Activated naive CD8-positive, alpha-beta T cell treated with anti-CD3 and anti-CD28 coated beads, Interleukin-2, amount 10 ng/mL, durations not matched to agents 7 days and 5 days (primary cell): Measurements from ENCODE around the gene LPXN. TPM values are rescaled to one million over a fixed set of nuclear protein-coding genes. Genes with fewer than 3 reads are reported as not detected.

Experiments used
- ATAC-seq: fragments of 150-1000 bp; cut with Tn5 transposase; one replicate; pipeline ENCODE4 v1.10.0; 2021; ENCODE audit warnings: low read depth, moderate library complexity
- POLR2A ChIA-PET: fragments of 350-600 bp; sonication (Branson Sonifier 250); formaldehyde crosslinking; loops from one replicate; lab custom pipeline; 2021; ENCODE audit warnings: antibody characterized with exemption; lab: Charles Lee
- DNase-seq: peaks from one replicate; pipeline ENCODE4 v3.0.0; 2021
- H3K27ac Mint-ChIP-seq: one replicate; pipeline ENCODE4 v1.8.0; 2022; ENCODE audit warnings: mild to moderate bottlenecking, mixed read lengths
- H3K27me3 Mint-ChIP-seq: one replicate; pipeline ENCODE4 v1.8.0; 2022; ENCODE audit warnings: mild to moderate bottlenecking, moderate library complexity, mixed read lengths
- H3K36me3 Mint-ChIP-seq: one replicate; pipeline ENCODE4 v1.8.0; 2021; ENCODE audit warnings: mild to moderate bottlenecking, mixed read lengths
- H3K4me1 Mint-ChIP-seq: one replicate; pipeline ENCODE4 v1.8.0; 2021; ENCODE audit warnings: mixed read lengths
- H3K4me3 Mint-ChIP-seq: one replicate; pipeline ENCODE4 v1.8.0; 2022; ENCODE audit warnings: mild to moderate bottlenecking, moderate library complexity, mixed read lengths
- H3K9me3 Mint-ChIP-seq: one replicate; pipeline ENCODE4 v1.8.0; 2021; ENCODE audit warnings: mixed read lengths
- total RNA-seq, 2 experiments: library from RNA; stranded (reverse); gene quantifications; one replicate each; pipeline ENCODE4 v1.2.3, GENCODE V29; 2021

The LPXN gene
- total RNA-seq, 2 experiments from 2014 or later: 145 to 159 TPM

- peaks cover 47% of the 10 kb centered on the region for H3K4me1 Mint-ChIP-seq
- DNase-seq (no peak), ATAC-seq (no peak)
- no peak overlapping the region for H3K4me3 Mint-ChIP-seq
- peaks cover 26% of the 10 kb centered on the region for H3K36me3 Mint-ChIP-seq
- no peaks in the 10 kb centered on the region for H3K27me3 Mint-ChIP-seq
- POLR2A ChIA-PET: interaction anchor here (0.7 to 0.9 kb wide), 2 partner anchors 41 to 632 kb away, joined by 3 read pairs; no protein-coding TSS in a partner anchor
- peak overlapping the region; percentile 4 for H3K27ac Mint-ChIP-seq
- H3K9me3 Mint-ChIP-seq: peaks cover 1% of the 10 kb centered on the region
Measured at GRCh38 chr11:58526721-58527120, 48.9 kb downstream of the LPXN start.

DNA sequence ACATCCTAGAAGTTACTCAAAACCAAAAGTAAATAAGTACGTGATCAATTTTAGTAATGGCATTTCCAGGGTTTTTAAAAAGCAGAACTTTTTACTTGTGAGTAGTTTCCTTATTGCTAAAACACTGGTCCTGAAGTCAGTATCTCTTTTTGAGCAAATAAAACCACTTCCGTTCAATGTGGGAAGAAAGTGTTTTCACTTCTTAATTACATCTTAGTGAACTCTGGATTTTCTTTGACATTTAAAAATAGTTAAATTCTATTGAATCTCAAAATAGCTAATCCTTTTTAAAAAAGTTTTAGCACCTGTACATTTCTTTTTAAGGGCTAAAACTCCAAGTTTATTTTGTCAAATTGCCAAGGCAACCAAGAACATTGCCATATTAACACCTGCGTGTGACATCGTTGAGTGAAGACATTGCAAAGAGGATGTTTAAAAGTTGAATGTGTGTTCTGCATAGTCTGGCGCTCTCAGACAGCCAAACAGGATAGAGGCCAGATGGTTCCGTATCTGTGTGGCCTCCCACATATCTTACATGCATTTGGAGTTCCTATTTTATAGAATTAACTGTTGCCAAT is 50.5 kb downstream of the LPXN start:
- H3K27me3 Mint-ChIP-seq: no peaks in the 10 kb centered on the region
- H3K4me1 Mint-ChIP-seq: peaks cover 37% of the 10 kb centered on the region
- peak; percentile 88 for ATAC-seq
- H3K36me3 Mint-ChIP-seq: peaks cover 20% of the 10 kb centered on the region
- DNase-seq: no peak
- H3K9me3 Mint-ChIP-seq: no peaks in the 10 kb centered on the region
- H3K27ac Mint-ChIP-seq: peak overlapping the region; percentile 82
- peak overlapping the region; percentile 37 for H3K4me3 Mint-ChIP-seq
- POLR2A ChIA-PET: interaction anchor here (1.2 kb wide), 1 partner anchor 53 kb away, joined by 3 read pairs; no protein-coding TSS in a partner anchor

- H3K27me3 Mint-ChIP-seq: no peaks in the 10 kb centered on the region
- H3K27ac Mint-ChIP-seq: peak overlapping the region; percentile 82
- peak overlapping the region; percentile 37 for H3K4me3 Mint-ChIP-seq
- DNase-seq: peak; percentile 41
- no peaks in the 10 kb centered on the region for H3K9me3 Mint-ChIP-seq
- peak; percentile 48 for ATAC-seq
- POLR2A ChIA-PET: interaction anchor here (1.0 kb wide), 1 partner anchor 783 kb away, joined by 3 read pairs; the partner anchor contains the start of gene SELENOH
- H3K4me1 Mint-ChIP-seq: peaks cover 33% of the 10 kb centered on the region
- H3K36me3 Mint-ChIP-seq: peaks cover 20% of the 10 kb centered on the region
Measured at GRCh38 chr11:58524232-58525036, 51.2 kb downstream of the LPXN start.

- POLR2A ChIA-PET: no interaction called here
- ATAC-seq (peak; percentile 47), DNase-seq (no peak)
- no peaks in the 10 kb centered on the region for H3K27me3 Mint-ChIP-seq
- H3K4me3 Mint-ChIP-seq: no peak overlapping the region
- H3K36me3 Mint-ChIP-seq: peaks cover 8% of the 10 kb centered on the region
- H3K4me1 Mint-ChIP-seq: peaks cover 3% of the 10 kb centered on the region
- no peaks in the 10 kb centered on the region for H3K9me3 Mint-ChIP-seq
- no peak overlapping the region for H3K27ac Mint-ChIP-seq
Measured at GRCh38 chr11:58513747-58514367, 61.8 kb downstream of the LPXN start.

- Mint-ChIP-seq H3K36me3 (peaks cover 14% of the 10 kb centered on the region), H3K4me1 (peaks cover 3% of the 10 kb centered on the region), H3K9me3 (no peaks in the 10 kb centered on the region), H3K27me3 (no peaks in the 10 kb centered on the region), H3K4me3 (no peak overlapping the region), H3K27ac (no peak overlapping the region)
- POLR2A ChIA-PET: no interaction called here
- DNase-seq (no peak), ATAC-seq (no peak)
Measured at GRCh38 chr11:58511636-58512035, 64.0 kb downstream of the LPXN start.

DNA sequence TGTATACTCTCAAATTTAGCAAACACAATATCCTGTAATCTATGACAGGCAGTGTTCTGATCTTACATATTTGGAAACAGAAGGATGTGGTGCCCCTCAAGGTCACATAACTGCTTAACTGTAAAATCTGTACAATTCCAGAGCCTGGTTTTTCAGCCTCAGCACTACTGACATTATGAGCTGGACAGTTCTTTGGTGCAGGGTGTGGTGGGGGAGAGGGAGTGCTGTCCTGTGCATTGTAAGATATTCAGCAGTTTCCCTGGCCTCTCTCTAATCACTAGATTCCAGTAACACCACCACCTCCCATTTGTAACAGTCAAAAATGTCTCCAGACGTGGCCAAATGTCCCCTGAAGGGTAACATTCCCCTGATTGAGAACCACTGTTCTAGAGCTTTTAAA is 65.9 kb downstream of the LPXN start:
- POLR2A ChIA-PET: no interaction called here
- no peak overlapping the region for H3K27ac Mint-ChIP-seq
- H3K9me3 Mint-ChIP-seq: no peaks in the 10 kb centered on the region
- no peak for DNase-seq
- no peak overlapping the region for H3K4me3 Mint-ChIP-seq
- ATAC-seq: no peak
- H3K27me3 Mint-ChIP-seq: no peaks in the 10 kb centered on the region
- H3K4me1 Mint-ChIP-seq: peaks cover 3% of the 10 kb centered on the region
- peaks cover 16% of the 10 kb centered on the region for H3K36me3 Mint-ChIP-seq

DNA sequence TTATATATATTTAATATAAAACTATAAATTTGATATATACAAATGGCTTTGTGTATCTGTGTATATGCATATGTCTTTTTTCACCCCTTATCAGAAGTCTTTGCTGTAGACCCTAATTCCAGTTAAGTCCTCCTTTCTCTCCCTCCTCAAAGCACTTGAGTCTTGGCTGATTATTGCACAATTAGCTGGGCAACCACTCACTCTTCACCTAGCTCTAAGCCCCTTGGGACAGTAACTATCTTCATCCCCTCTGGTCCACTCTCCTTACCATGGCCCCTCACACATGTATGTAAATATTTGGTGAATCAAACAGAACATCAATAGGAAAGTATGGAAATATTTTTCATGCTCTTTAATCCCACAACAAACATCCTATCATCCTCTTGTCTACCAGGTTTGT is 66.8 kb downstream of the LPXN start:
- no peaks in the 10 kb centered on the region for H3K27me3 Mint-ChIP-seq
- H3K4me3 Mint-ChIP-seq: no peak overlapping the region
- H3K9me3 Mint-ChIP-seq: no peaks in the 10 kb centered on the region
- peaks cover under 1% of the 10 kb centered on the region for H3K4me1 Mint-ChIP-seq
- ATAC-seq (no peak), DNase-seq (no peak)
- H3K36me3 Mint-ChIP-seq: peaks cover 20% of the 10 kb centered on the region
- H3K27ac Mint-ChIP-seq: no peak overlapping the region
- POLR2A ChIA-PET: no interaction called here

DNA sequence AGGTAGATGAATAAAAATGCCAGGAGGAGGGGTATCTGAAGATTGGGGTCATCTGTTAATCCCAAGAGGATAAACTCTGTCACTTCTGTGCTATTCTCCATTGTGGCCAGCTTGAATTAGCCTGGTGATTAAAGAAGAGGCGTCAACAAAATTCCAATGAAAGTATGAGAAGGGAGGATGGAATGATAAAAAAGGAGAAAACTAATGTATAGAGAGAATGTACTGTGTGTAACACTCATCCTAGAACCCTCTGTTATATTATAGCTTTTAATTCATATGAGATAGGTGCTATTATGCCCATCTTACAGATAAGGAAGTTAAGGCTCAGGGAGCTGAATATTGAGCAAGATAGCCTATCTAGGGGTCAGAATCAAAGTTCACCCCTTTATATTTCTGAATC is 67.7 kb downstream of the LPXN start, which contains the start of gene OR5B21:
Gene OR5B21 (minus strand): TSS at position 101 of the 400 bp plus-strand sequence. CDS start 0 bp downstream, at position 101.
- H3K4me3 Mint-ChIP-seq: no peak within 1 kb of the TSS
- POLR2A ChIA-PET: no interaction called here
- H3K4me1 Mint-ChIP-seq: no peaks in the 10 kb centered on the region
- H3K27me3 Mint-ChIP-seq: no peaks in the 10 kb centered on the region
- H3K9me3 Mint-ChIP-seq: no peaks in the 10 kb centered on the region
- H3K27ac Mint-ChIP-seq: no peak within 1 kb of the TSS
- H3K36me3 Mint-ChIP-seq: peaks cover 24% of the 10 kb centered on the region
- no peak for DNase-seq
- ATAC-seq: no peak

DNA sequence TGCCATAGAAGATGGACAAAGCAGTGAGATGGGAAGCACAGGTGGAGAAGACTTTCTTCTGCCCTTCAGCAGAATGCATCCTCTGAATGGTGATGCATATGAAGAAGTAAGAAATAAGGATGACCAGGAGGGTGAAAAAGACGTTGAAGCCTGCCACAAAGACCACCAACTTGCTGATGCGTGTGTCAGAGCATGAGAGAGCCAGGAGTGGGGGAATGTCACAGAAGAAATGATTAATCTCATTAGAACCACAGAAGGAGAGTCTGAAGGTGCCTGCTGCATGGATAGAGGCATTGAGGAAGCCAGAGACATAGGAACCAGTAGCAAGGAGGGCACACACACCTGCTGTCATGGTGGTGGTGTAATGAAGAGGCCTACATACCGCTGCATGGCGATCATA is 68.3 kb downstream of the LPXN start:
- DNase-seq: no peak
- no peak for ATAC-seq
- H3K27ac Mint-ChIP-seq: no peak overlapping the region
- no peaks in the 10 kb centered on the region for H3K4me1 Mint-ChIP-seq
- POLR2A ChIA-PET: no interaction called here
- no peaks in the 10 kb centered on the region for H3K9me3 Mint-ChIP-seq
- peaks cover 24% of the 10 kb centered on the region for H3K36me3 Mint-ChIP-seq
- no peaks in the 10 kb centered on the region for H3K27me3 Mint-ChIP-seq
- H3K4me3 Mint-ChIP-seq: no peak overlapping the region

- H3K27me3 Mint-ChIP-seq: no peaks in the 10 kb centered on the region
- no peaks in the 10 kb centered on the region for H3K4me1 Mint-ChIP-seq
- H3K4me3 Mint-ChIP-seq: no peak overlapping the region
- H3K36me3 Mint-ChIP-seq: peaks cover 24% of the 10 kb centered on the region
- no peak overlapping the region for H3K27ac Mint-ChIP-seq
- ATAC-seq: no peak
- no peak for DNase-seq
- no peaks in the 10 kb centered on the region for H3K9me3 Mint-ChIP-seq
- POLR2A ChIA-PET: no interaction called here
Measured at GRCh38 chr11:58506935-58507334, 68.7 kb downstream of the LPXN start.

DNA sequence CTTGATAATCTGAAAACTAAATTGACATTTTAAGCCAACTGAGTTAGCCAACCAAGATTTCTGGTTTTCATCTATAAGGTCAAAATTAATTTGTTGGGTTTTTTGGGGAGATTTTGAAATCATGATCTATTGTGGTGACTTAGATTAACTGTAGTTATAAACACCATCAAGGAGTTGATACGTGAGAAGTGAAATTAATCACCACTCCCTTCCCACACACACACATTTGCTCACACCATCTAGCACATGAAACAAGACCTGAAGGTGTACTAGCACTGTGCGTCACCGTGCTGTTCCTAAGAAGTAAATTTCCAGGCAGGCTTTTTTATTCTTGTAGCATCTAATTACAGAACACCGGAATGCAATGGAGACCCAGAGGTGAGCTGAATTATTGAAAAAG is 69.8 kb downstream of the LPXN start:
- POLR2A ChIA-PET: no interaction called here
- Mint-ChIP-seq H3K9me3 (no peaks in the 10 kb centered on the region), H3K36me3 (peaks cover 24% of the 10 kb centered on the region), H3K4me3 (no peak overlapping the region), H3K4me1 (no peaks in the 10 kb centered on the region), H3K27ac (no peak overlapping the region), H3K27me3 (no peaks in the 10 kb centered on the region)
- no peak for ATAC-seq
- no peak for DNase-seq

- Mint-ChIP-seq H3K9me3 (no peaks in the 10 kb centered on the region), H3K4me3 (no peak overlapping the region), H3K4me1 (peaks cover 2% of the 10 kb centered on the region), H3K36me3 (peaks cover 24% of the 10 kb centered on the region), H3K27me3 (no peaks in the 10 kb centered on the region), H3K27ac (no peak overlapping the region)
- DNase-seq (no peak), ATAC-seq (no peak)
- POLR2A ChIA-PET: no interaction called here
Measured at GRCh38 chr11:58504232-58504631, 71.4 kb downstream of the LPXN start.

DNA sequence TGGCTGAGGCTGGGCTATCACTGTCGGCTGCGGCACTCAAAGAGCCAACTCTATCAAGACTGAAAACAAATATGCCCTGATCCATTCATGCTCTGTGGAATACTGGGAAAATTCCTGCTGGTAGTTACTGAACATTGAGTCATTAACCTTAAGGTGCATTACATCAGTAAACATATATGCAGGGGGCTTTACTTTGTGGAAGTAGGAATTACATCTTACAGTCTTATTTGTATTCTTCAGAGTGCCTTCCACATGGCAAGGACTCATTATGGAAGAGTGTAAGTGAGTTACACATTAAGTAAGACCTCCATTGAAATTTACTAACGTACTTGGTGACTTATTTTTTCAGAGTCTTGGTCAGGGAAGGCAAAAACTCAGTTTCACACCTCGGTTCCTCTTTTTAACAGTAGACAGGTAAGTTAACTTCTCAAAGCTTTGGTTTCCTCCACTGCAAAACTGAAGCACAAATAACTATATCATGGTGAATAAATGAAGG is 72.2 kb downstream of the LPXN start:
- Mint-ChIP-seq H3K27me3 (no peaks in the 10 kb centered on the region), H3K9me3 (no peaks in the 10 kb centered on the region), H3K4me1 (peaks cover 9% of the 10 kb centered on the region), H3K27ac (no peak overlapping the region), H3K4me3 (no peak overlapping the region), H3K36me3 (peaks cover 19% of the 10 kb centered on the region)
- POLR2A ChIA-PET: no interaction called here
- no peak for ATAC-seq
- no peak for DNase-seq
